Measurements from ENCODE around the gene CEP55. TPM values are rescaled to one million over a fixed set of nuclear protein-coding genes. Genes with fewer than 3 reads are reported as not detected.

Gene CEP55
- total and polyA plus RNA-seq, 4 donors: 1.6 to 3.5 (median 1.8) TPM

- Histone ChIP-seq H3K27ac (ENCODE audit: low read depth in 1 of 2, low read length in 1 of 2) (no peak overlapping the region), H3K27me3 (ENCODE audit: control insufficient read depth in 3 of 3, insufficient read depth in 3 of 3, low read length in 2 of 3) (no peaks in the 10 kb centered on the region), H3K4me1 (ENCODE audit: control insufficient read depth in 5 of 5, insufficient read depth in 5 of 5, low read length in 5 of 5) (no peaks in the 10 kb centered on the region), H3K4me3 (no peak overlapping the region), H3K9me3 (ENCODE audit: control insufficient read depth in 4 of 4, insufficient read depth in 3 of 4, low read length in 3 of 4) (peaks cover 0 to 5% (median 0%) of the 10 kb centered on the region in 4 donors), H3K36me3 (ENCODE audit: control insufficient read depth in 4 of 4, insufficient read depth in 4 of 4, low read length in 4 of 4) (no peaks in the 10 kb centered on the region), H3K9ac (ENCODE audit: insufficient read depth in 1 of 2, low read length in 2 of 2) (no peak overlapping the region)
- 20 to 32% methylated on average over 14 of the region's 14 CpGs for WGBS, 2 donors
- TF ChIP-seq CTCF (IDR thresholded peaks at IDR 0.05; ENCODE audit: control extremely low read depth, extremely low read depth): peak; percentile 19
- ATAC-seq (ENCODE audit: insufficient read depth, low FRiP score) (peak; percentile 46), DNase-seq (peak; percentile 75 to 85 (median 81))
These were observed 58.5 kb downstream of the CEP55 start for GRCh38 chr10:93554760-93555432.

GRCh38 chr10:93559490-93559889 is 63.1 kb downstream of the CEP55 start:
- no peaks in the 10 kb centered on the region for H3K4me1 ChIP-seq (ENCODE audit: control insufficient read depth in 5 of 5, insufficient read depth in 5 of 5, low read length in 5 of 5)
- DNase-seq: no peak
- no peak for TF ChIP-seq CTCF (IDR thresholded peaks at IDR 0.05; ENCODE audit: control extremely low read depth, extremely low read depth)
- ATAC-seq (ENCODE audit: insufficient read depth, low FRiP score): no peak
- no peak overlapping the region for H3K9ac ChIP-seq (ENCODE audit: insufficient read depth in 1 of 2, low read length in 2 of 2)
- H3K9me3 ChIP-seq (ENCODE audit: control insufficient read depth in 4 of 4, insufficient read depth in 3 of 4, low read length in 3 of 4): peaks cover 0 to 5% (median 0%) of the 10 kb centered on the region in 4 donors
- H3K36me3 ChIP-seq (ENCODE audit: control insufficient read depth in 4 of 4, insufficient read depth in 4 of 4, low read length in 4 of 4): no peaks in the 10 kb centered on the region
- H3K27ac ChIP-seq (ENCODE audit: low read depth in 1 of 2, low read length in 1 of 2): peak overlapping the region in 1 of 2 donors; percentile 49
- 89 to 94% methylated on average over 9 of the region's 9 CpGs for WGBS, 2 donors
- H3K27me3 ChIP-seq (ENCODE audit: control insufficient read depth in 3 of 3, insufficient read depth in 3 of 3, low read length in 2 of 3): peaks cover 0 to 12% (median 0%) of the 10 kb centered on the region in 3 donors
- no peak overlapping the region for H3K4me3 ChIP-seq

- peaks cover 0 to 5% (median 0%) of the 10 kb centered on the region in 4 donors for H3K9me3 ChIP-seq (ENCODE audit: control insufficient read depth in 4 of 4, insufficient read depth in 3 of 4, low read length in 3 of 4)
- no peaks in the 10 kb centered on the region for H3K4me1 ChIP-seq (ENCODE audit: control insufficient read depth in 5 of 5, insufficient read depth in 5 of 5, low read length in 5 of 5)
- 91 to 92% methylated on average over 6 of the region's 6 CpGs for WGBS, 2 donors
- H3K27ac ChIP-seq (ENCODE audit: low read depth in 1 of 2, low read length in 1 of 2): no peak overlapping the region
- TF ChIP-seq CTCF (IDR thresholded peaks at IDR 0.05; ENCODE audit: control extremely low read depth, extremely low read depth): no peak
- H3K27me3 ChIP-seq (ENCODE audit: control insufficient read depth in 3 of 3, insufficient read depth in 3 of 3, low read length in 2 of 3): peaks cover 0 to 18% (median 2%) of the 10 kb centered on the region in 3 donors
- H3K36me3 ChIP-seq (ENCODE audit: control insufficient read depth in 4 of 4, insufficient read depth in 4 of 4, low read length in 4 of 4): no peaks in the 10 kb centered on the region
- no peak overlapping the region for H3K4me3 ChIP-seq
- no peak for DNase-seq
- no peak overlapping the region for H3K9ac ChIP-seq (ENCODE audit: insufficient read depth in 1 of 2, low read length in 2 of 2)
- ATAC-seq (ENCODE audit: insufficient read depth, low FRiP score): no peak
These were observed 64.1 kb downstream of the CEP55 start for GRCh38 chr10:93560541-93560940.

Data from lung (tissue), 12 donors.